NOMO-1 (cell line): ENCODE measurements around the gene EME2.

ENCODE experiments used
- DNase-seq, 2 experiments: peaks; one replicate each; lab custom pipeline; 2025; ENCODE audit not compliant: unreplicated experiment in 2 of 2; lab: John Stamatoyannopoulos, UW

The EME2 gene

DNA sequence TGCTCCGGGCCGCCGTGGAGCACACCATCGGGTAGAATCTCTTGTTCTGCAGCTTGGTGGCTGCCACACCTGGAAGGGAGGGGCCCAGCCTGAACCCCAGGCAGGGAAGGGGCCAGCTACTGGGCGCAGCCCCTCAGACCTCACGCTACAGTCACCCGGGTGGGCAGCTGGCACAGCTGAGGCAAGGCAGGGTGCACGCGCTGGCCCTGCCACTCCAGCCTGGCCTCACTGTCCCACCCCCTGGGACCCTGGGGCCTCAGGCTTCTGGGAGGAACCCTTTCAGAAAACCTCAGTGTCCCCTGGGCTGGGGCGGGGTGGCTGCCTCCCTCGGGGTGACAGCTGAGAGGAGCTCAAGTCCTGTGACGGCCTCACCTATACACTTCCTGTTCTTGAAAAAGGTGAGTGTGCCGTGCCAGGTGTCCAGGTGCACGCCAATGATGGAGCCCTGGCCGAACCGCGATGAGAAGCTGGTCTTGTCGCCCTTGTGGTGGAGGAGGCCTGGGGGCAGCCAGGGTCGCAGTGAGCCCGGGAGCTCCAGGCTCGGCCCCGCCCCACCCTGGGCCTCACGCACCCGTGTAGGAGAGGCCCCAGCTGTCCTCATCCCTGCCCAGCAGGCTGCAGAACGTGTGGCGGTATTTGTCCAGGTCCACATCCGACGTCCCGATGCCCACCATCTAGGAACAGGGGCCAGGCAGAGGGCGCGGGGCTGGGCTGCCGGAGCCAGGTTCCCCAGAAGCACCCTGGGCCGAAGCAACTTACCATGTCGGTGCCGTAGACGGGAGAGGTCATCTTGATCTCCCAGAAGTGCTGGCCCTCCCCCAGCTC is 5.0 kb downstream of the EME2 start:
- DNase-seq = no peak

DNA sequence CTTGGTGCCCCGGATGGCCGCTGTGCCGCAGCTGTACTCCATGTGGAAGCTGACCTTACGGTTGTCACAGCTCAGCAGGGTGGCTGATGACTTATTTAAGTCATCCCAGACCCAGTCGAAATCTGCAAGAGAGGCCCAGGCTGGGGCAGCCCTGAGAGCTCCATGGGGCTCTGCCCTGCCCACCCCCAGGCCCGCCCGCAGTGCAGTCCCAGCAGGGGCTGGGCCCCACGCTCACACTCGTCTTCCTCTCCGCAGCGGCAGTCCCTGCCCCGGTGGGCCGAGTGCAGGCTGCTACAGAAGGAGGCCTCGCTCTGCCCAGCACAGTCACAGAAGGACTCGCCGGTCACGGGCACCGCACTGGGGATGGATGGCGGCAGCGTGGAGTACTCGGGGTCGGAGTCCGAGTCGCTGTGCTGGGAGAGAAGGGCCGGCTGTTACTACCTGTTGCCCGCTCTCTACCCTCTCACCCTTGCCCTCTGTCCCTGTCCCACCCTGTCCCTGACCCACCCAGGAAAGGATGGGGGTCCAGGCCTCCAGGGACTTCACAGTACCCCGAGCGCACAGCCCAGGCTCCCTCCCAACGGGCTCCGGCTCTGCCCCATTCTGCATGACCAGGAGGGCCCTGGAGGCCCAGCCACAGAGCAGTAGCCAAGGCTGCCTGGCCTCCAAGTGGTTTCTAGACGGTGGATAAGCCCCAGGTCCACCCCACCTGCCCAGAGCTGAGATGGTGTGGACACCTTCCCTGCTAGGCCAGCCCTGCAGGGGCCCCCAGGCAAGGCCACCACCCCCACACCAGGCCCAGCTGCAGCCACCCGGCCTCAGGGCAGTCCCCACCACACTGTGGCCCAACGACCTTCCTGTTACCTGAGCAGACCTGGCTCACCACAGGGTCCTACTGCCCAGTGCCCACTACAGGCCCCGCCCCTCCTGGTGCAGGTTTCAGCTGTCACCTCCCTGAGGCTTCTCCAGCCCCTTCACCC is 5.9 kb downstream of the EME2 start:
- no peak for DNase-seq

DNA sequence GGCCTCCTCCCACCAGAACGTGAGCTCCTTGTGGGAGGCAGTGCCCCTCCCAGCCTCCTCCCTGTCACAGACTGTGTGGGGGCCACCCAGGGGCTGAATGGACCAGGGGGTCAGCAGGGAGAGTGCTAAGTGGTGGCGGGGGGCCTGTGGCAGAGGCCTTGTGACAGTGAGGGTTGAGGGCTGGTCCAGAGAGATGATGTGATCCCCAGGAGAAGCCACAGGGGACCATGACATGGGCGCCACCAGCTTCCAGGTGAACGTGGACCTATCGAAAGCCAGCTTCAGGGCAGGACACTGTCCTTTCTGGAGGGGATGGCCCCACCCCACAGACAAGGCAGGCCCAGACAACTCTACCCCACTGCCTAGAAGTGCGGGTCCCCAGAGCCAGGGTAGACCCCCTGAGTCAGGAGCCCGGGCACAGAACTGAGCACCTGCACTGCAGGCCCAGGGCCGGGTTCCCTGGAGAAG is 6.7 kb downstream of the EME2 start:
- no peak for DNase-seq

DNA sequence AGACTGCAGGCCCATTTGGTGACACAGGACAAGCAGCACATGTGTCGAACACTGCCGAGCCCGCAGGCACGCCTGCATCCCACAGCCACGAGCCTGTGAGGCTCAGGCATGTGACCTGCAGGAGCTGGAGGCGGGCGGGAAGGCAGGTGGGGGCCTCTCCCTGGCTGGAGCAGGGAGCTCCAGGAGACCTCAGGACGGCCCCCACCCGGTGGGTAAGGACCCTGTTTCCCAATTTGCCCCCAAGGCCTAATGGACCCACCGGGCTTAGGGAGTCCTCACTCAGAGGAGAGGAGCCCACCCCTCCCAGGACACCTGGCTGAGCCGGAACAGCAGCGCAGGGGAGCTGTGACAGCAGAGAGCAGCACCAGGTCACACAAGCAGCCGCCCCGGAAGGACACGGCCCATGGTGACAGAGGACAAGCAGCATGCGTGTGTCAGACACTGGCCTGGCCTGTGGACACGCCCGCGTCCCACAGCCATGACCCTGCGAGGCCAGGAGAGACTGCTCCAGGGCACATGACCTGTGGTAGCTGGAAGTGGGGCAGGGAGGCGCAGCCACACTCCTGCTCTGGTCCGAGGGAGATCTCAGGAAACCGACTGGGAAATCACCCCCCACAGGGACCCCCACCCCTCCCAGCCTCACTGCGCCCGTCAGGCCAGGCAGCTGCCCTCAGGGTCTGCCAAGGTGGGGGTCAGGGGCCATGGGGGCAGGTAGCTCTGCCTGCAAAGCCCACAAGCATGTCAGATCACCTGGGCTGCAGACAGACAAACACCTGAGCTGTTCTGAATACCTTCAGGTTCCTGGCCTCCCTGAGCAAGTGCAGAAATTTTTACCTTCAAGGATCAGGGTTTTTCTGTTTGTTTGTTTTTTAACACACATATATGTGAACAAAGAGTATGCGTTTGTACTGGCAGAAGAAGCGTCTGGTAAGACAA is 7.4 kb downstream of the EME2 start:
- no peak for DNase-seq

DNA sequence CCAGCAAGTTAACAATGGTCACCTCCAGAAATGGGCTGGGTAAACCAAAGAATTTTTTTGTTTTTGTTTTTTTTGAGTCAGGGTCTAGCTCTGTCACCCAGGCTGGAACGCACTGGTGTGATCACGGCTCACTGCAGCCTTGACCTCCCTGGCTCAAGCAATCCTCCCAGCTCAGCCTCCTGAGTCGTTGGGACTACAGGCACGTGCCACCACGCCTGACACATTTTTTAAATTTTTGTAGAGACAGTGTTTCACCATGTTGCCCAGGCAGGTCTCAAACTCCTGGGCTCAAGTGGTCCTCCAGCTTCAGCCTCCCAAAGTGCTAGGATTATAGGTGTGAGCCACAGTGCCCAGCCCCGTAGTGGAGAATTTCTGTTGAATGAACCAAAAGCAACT is 8.1 kb downstream of the EME2 start:
- DNase-seq = no peak

DNA sequence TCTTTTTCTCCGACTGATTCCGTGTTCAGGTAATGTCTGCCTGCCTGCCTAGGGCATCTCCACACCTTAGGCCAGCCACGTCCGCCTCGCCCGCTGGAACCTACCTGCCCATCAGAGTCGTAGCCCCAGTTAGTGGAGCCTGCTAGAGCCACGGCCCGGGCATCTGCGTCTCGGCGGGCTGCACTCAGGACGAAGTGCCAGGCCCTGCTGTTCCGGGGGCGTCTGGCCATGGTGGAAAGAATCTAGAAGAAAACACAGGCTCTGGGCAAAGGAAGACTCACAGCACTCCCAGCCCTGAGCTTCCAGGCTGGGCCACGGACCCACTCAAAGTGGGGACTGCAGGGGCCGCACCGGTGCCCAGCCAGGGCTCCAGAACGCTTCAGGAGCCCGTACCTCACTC is 8.6 kb downstream of the EME2 start:
- no peak for DNase-seq

DNA sequence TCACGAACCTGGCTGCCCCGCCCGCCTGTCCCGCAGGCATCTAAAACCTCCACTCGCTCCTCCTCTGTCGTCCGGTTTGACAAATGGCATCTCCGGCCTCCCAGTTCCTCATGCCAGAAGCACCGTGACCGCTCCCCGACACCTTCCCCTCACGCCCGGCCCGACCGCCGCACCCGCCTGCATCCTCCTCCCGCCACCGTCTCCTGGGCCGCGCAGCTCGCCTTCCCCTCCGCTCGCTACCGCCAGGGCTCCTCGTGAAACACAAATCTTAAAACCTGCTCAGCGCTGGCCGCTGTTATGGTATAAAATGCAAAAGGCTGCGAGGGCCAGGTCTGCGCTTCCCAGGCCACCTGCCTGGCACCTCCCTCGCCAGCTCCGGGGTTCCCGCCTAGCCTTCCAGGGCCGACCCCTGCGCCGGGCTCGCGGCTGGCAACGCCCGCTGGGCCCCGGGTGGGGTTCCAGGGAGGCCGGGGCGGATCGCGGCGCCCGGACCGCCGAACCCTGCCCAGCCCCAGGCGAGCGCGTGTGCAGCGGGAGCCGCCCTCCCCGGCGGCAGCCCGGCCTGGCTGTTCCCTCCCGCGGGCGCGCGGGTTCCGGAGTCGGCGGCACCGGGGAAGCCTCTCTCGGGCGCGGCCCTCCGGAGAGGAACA is 9.3 kb downstream of the EME2 start:
- peak; percentile 37 to 41 for DNase-seq

DNA sequence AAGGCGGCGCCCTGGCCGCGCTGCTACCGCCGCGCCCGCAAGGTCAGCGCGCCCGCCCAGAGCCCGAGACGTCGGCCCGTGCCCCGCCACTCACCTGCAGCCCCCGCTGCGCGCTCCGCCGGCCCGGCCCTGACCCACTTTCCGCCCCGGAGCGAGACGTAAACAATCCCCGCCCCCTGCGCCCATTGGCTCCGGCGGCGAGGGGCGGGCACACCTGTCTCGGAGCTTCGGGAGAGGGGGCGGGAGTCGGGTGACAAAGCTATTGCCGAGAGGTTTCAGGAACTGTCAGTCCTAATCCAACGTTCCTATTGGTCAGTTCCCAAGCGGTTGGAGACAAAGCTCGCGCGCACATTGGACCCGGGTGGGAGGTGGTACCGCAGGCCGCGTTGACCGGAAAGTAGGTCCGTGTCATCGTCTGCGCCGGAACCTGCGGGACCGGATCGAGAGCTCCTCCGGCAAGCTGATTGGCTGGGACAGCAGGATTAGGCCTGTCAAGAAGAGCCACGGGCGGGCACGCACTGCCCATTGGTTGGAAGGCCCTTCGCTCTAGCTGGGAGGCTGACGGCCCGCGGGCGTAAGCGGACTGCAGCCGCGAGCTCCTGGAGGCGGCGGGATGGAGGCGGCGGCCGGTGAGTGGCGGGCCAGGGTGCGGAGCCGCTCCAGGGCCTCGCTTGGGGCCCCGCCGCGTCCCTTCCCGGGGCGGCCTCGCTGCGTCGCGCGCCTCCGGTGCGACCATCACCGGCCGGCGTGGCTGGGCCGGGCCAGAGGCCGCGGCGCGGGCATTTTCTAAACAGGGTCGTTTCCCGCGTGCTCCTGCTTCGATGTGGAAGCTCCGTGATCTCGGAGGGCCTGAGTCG is 10.0 kb downstream of the EME2 start, which contains the start of the genes NUBP2 and SPSB3:
NUBP2 (plus strand) TSS at position 553 of the 857 bp plus-strand sequence; CDS start at position 614, 61 bp downstream.
SPSB3 (minus strand) TSS at position 164 of the 857 bp plus-strand sequence. CDS start 1,088 bp downstream, outside the sequence.
- DNase-seq = peak; percentile 100

DNA sequence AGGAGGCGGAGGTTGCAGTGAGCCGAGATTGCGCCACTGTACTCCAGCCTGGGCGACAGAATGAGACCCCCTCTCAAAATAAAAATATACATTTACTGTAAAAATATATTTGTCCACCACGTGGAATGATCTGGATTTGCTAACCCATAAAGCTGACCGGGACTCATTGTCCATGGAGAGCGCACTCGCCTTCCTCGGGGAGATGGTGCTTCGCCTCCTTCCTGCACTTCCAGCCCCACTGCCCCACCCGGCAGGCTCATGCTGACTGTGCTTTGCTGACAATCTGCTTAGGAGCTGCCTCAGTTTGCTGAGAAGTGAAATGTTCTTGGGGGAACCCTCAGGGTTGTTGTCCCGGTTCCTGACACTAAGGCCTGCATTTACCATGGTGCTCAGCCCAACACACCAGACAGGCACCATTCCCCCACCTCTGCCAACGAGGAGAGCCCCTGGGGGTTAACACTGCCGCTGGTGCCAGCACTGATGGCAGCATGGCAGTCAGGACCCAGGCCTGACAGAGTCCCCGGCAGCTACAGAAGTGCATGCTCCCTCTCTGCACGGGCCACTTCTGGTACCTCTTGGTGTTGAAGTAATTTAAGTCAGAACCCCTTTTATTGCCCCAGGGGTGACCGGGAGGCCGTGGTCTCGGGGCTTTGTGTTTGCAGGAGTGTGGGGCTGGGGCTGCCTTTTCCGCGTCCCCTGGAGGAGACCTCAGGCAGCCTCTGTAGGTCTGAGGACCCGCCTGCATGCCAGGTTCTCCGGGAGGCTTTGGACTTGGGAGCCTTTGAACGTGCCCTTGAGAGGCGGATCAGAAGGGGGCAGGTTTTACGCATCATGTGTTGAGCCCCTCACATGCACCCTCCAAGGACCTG is 12.6 kb downstream of the EME2 start:
- no peak for DNase-seq

DNA sequence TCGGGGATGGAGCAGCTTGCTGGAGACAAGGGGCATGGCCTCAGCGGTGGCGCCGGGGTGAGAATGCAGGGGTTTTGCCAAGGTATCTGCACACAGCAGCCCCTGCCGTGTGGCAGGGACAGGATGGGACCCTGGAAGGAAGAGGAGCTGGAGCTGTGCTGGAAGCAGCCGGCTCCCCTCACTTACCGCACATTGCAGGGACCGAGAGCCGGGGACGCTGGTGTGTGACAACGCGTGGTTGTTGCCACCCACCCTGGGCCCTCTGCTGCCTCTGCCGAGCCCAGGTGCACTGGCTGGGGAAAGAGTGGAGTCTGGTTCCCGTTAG is 13.2 kb downstream of the EME2 start:
- DNase-seq = no peak

DNA sequence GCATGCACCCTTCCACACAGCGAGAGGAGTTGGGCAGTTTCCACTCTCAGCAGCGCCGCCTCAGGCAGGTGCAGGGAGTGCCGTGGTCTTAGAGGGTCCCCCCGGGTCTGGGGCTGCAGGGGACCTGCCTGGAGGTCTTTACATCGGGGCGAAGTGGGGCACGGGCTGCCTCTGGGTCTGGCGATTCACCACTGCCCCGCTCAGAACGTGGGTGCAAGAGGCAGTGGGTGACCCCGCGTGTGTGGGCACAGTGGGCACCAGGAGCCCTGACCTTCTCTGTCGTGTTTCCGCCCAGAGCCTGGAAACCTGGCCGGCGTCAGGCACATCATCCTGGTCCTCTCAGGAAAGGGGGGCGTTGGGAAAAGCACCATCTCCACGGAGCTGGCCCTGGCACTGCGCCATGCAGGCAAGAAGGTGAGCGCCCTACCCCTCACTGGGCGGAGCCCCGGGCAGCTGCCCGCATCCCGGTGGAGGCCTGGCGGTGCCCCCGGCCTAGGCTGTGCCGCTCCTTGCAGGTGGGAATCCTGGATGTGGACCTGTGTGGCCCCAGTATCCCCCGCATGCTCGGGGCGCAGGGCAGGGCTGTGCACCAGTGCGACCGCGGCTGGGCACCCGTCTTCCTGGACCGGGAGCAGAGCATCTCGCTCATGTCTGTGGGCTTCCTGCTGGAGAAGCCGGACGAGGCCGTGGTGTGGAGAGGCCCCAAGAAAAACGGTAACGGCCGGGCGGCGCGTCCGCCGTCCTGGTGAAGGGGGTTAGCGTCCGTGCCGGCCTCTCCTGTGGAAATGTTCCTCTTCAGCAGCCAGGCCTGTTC is 13.8 kb downstream of the EME2 start:
- no peak for DNase-seq

DNA sequence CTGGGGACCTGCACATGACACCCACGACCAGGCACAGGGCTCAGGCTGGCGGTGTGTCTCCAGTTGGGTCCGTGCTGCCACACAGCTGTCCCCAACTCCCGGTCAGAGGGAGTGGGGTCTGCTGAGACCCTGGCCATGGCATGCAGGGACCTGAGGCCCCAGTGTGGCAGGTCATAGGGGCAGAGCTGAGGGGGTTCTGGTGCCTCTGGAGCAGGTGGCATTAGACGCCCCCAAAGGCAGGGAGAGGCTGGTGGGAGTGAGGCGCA is 14.4 kb downstream of the EME2 start:
- DNase-seq = no peak

DNA sequence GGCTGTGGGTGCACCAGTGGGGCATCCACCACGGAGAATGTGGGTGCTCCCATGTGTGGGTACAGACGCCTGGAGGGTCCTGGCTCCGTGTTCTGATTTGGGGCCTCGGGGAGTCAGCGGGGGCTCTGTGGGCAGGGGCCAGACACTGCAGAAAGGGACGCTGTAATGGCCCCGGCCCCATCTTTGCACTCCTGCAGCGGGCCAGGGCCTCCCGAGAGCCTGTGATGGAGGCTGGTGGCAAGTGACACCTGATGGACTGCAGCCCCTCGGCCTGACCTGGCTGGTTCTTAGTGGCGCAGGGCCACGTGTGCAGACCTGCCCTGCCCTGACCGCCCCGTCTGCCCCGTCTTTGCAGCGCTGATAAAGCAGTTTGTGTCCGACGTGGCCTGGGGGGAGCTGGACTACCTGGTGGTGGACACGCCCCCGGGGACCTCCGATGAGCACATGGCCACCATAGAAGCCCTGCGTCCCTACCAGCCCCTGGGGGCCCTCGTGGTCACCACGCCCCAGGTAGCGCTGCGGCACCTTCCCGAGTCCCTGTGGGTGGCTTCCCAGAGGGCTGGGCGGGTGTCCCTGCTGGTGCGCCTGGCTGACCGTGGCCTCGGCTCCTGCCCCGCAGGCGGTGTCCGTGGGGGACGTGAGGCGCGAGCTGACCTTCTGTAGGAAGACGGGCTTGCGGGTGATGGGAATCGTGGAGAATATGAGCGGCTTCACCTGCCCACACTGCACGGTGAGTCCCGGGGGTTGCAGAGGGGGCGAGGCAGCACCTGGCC is 14.9 kb downstream of the EME2 start:
- no peak for DNase-seq

DNA sequence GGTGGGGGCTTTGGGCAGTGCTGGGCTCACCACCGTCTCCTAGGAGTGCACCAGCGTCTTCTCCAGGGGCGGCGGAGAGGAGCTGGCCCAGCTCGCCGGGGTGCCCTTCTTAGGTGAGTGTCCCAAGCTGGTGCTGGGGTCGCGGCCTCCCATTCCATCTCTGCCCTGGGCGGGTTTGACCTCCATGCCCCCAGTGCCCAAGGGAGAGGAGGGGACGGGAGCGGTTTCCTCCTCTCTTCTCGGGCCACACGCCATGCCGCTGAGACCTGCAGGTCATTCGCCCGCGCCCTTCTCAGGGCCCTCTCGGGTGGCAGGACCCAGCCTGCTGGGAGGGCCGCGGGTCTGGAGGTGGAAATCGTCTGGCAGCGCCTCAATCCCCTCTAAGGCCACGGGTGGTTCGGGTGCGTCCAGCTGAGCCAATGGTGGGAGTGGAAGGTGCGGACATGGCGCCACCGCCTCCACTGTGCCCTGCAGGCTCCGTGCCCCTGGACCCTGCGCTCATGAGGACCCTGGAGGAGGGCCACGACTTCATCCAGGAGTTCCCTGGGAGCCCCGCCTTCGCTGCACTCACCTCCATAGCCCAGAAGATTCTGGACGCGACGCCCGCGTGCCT is 15.6 kb downstream of the EME2 start:
- no peak for DNase-seq

DNA sequence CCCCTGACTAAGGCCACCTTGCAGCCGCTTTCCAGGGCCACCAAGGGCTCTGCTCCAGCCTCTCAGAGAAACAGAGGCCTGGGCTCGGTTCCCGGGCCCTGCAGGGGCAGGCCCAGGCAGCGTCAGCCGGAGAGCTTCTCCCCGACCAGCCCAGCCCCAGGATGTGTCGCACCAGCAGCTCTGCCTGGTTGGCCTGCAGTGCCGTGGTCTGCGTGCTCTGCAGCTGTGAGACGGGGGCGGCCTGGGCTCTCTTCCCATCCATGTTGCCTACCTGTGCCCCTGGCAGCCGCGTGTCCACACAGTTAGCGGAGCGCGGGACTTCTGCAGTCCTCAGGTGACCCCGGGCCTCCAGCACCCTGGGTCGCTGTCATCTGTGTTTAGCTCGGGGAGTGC is 16.1 kb downstream of the EME2 start:
- DNase-seq = no peak

DNA sequence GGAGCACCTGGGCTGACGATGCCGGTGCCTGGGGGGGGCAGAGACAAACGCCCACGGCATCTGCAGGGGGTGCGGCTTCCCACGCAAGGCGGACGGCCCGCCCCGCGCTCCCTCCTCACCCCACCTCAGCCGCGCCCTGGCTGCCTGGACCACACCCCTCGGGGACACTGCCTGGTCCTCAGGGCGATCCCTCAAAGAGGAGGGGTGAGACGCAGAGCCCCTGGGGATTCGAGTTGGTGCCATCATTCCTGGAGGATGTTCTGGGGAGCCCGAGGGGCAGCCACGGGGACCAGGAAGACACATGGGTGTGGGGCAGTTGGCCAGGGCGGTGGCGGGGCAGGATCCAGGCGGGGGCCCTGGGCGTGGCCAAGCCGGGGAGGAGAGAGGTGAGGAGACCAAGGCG is 17.0 kb downstream of the EME2 start:
- no peak for DNase-seq
